ENCODE measurements around the gene PHGDH.
"Not testable (repeated sequence)": the region's sequence is repeated elsewhere in the genome, so short reads cannot be mapped to it uniquely, and the experiment has no call there.

Gene PHGDH

GRCh38 chr1:119686661-119687060 is 25.1 kb upstream of the PHGDH start:
- Histone ChIP-seq H3K9me3 (ENCODE audit: low read depth, low read length) (no peaks in the 10 kb centered on the region), H3K4me3 (no peak overlapping the region), H3K36me3 (ENCODE audit: insufficient read depth, low read length) (no peaks in the 10 kb centered on the region), H3K9ac (ENCODE audit: insufficient read length) (no peak overlapping the region), H3K27ac (no peak overlapping the region)
- no peak for DNase-seq (ENCODE audit: low read depth, low spot score)
- no peak for TF ChIP-seq EZH2 (IDR thresholded peaks at IDR 0.05)
- TF ChIP-seq POLR2AphosphoS5 (IDR thresholded peaks at IDR 0.05; ENCODE audit: borderline replicate concordance, low read depth, low read length), result no peak
- no peak for TF ChIP-seq FOXP2 (optimal IDR thresholded peaks at IDR 0.05; ENCODE audit: control extremely low read depth, extremely low read length, insufficient read depth)

DNA sequence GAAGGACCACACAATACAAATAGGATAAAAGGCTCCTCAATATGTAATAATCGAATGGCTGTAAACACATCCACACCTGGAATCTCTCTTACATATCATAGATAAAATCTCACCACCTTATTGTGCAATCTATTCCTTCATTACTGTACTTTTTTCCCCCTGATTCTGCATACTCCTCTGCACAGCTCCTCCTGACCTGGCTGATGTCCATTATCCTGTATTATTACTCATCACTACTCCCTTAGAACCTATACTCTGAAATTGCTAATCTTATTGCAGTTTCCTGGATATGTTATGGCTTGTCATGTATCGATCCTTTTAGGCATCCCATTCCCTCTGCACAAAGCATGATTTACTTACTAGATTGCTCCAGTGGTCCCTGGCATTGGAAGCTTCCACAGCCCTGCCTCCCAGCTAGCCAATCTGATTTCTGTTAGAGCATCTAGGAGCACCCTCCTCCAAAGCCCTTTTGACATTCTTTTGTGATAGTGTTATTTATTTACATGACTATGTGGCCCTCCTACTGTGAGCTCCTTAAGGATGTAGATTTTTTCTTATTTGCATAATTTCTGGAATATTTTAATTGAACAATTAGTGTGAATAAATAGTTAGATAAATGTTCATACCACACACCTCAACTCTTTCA is 24.2 kb upstream of the PHGDH start:
- no peaks in the 10 kb centered on the region for H3K36me3 ChIP-seq (ENCODE audit: insufficient read depth, low read length)
- TF ChIP-seq FOXP2 (optimal IDR thresholded peaks at IDR 0.05; ENCODE audit: control extremely low read depth, extremely low read length, insufficient read depth) (no peak), EZH2 (IDR thresholded peaks at IDR 0.05) (no peak), POLR2AphosphoS5 (IDR thresholded peaks at IDR 0.05; ENCODE audit: borderline replicate concordance, low read depth, low read length) (no peak)
- no peak overlapping the region for H3K4me3 ChIP-seq

DNA sequence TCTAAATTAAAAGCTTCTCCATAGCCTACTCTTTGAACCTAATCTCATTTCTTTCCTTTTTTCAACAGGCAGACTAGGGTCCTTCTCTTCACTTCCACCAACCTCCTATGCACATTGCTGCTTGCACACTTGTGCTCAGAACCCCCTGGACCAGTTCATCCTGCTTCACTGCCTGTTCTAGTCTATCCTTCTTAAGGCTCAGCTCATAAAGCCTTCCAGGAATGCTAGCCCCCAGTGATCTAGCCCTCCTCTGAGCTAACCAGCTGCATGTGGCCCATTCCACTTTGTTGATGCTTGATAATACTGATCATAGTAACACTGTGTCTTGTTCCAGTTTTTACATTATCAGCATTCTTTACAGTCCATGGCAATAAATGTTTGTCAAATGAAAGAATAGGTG is 22.9 kb upstream of the PHGDH start:
- Histone ChIP-seq H3K9me3 (ENCODE audit: low read depth, low read length) (no peaks in the 10 kb centered on the region), H3K36me3 (ENCODE audit: insufficient read depth, low read length) (no peaks in the 10 kb centered on the region), H3K9ac (ENCODE audit: insufficient read length) (no peak overlapping the region), H3K27ac (no peak overlapping the region), H3K4me3 (no peak overlapping the region)
- TF ChIP-seq POLR2AphosphoS5 (IDR thresholded peaks at IDR 0.05; ENCODE audit: borderline replicate concordance, low read depth, low read length) (no peak), FOXP2 (optimal IDR thresholded peaks at IDR 0.05; ENCODE audit: control extremely low read depth, extremely low read length, insufficient read depth) (no peak), EZH2 (IDR thresholded peaks at IDR 0.05) (no peak)
- DNase-seq (ENCODE audit: low read depth, low spot score), result no peak

More for the DNA sequence above, 24.2 kb upstream of the PHGDH start:
- no peaks in the 10 kb centered on the region for H3K9me3 ChIP-seq (ENCODE audit: low read depth, low read length)
- DNase-seq (ENCODE audit: low read depth, low spot score), result no peak
- H3K27ac ChIP-seq, result no peak overlapping the region
- no peak overlapping the region for H3K9ac ChIP-seq (ENCODE audit: insufficient read length)

DNA sequence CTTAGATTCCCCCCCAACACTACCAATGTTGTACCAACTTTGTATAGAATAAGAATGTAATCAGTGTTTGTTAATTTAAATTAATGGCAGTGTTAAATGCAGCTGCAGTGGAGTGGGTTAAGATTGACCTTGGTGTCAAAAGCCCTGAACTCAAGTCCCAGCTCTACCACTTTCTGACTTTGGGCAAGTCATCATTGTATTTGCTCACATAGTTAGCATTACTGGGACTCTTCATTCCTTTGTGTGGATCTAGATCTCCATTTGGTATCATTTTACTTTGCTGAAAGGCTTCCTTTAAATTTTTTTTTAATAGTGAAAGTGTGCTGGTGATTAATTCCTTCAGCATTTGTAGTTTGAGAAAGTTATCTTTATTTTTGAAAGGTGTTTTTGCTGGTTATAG is 22.2 kb upstream of the PHGDH start:
- no peaks in the 10 kb centered on the region for H3K36me3 ChIP-seq (ENCODE audit: insufficient read depth, low read length)
- H3K4me3 ChIP-seq, result no peak overlapping the region
- no peaks in the 10 kb centered on the region for H3K9me3 ChIP-seq (ENCODE audit: low read depth, low read length)
- no peak for TF ChIP-seq POLR2AphosphoS5 (IDR thresholded peaks at IDR 0.05; ENCODE audit: borderline replicate concordance, low read depth, low read length)
- no peak for TF ChIP-seq EZH2 (IDR thresholded peaks at IDR 0.05)
- no peak for TF ChIP-seq FOXP2 (optimal IDR thresholded peaks at IDR 0.05; ENCODE audit: control extremely low read depth, extremely low read length, insufficient read depth)
- H3K27ac ChIP-seq, result no peak overlapping the region
- H3K9ac ChIP-seq (ENCODE audit: insufficient read length), result no peak overlapping the region
- DNase-seq (ENCODE audit: low read depth, low spot score), result no peak

DNA sequence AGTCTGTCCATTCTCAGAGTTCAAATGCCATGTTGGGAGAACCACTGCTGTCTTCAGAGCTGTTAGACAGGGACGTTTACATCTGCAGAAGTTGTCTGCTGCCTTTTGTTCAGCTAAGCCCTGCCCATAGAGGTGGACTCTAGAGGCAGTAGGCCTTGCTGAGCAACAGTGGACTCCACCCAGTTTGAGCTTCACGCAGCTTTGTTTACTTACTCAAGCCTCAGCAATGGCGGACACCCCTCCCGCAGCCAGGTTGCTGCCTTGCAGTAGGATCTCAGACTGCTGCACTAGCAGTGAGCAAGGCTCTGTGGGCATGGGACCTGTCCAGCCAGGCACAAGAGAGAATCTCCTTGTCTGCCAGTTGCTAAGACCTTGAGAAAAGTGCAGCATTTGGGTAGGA is 14.9 kb upstream of the PHGDH start:
- not testable (repeated sequence) for H3K9ac ChIP-seq (ENCODE audit: insufficient read length); DNase-seq (ENCODE audit: low read depth, low spot score); H3K27ac ChIP-seq; H3K9me3 ChIP-seq (ENCODE audit: low read depth, low read length); H3K36me3 ChIP-seq (ENCODE audit: insufficient read depth, low read length); H3K4me3 ChIP-seq

- H3K36me3 ChIP-seq (ENCODE audit: insufficient read depth, low read length), result no peaks in the 10 kb centered on the region
- DNase-seq (ENCODE audit: low read depth, low spot score), result no peak
- no peak overlapping the region for H3K9ac ChIP-seq (ENCODE audit: insufficient read length)
- H3K27ac ChIP-seq, result no peak overlapping the region
- no peak overlapping the region for H3K4me3 ChIP-seq
- TF ChIP-seq EZH2 (IDR thresholded peaks at IDR 0.05), result no peak
- no peak for TF ChIP-seq FOXP2 (optimal IDR thresholded peaks at IDR 0.05; ENCODE audit: control extremely low read depth, extremely low read length, insufficient read depth)
- TF ChIP-seq POLR2AphosphoS5 (IDR thresholded peaks at IDR 0.05; ENCODE audit: borderline replicate concordance, low read depth, low read length), result no peak
- no peaks in the 10 kb centered on the region for H3K9me3 ChIP-seq (ENCODE audit: low read depth, low read length)
Observed at GRCh38 chr1:119697598-119697997, 14.1 kb upstream of the PHGDH start.

DNA sequence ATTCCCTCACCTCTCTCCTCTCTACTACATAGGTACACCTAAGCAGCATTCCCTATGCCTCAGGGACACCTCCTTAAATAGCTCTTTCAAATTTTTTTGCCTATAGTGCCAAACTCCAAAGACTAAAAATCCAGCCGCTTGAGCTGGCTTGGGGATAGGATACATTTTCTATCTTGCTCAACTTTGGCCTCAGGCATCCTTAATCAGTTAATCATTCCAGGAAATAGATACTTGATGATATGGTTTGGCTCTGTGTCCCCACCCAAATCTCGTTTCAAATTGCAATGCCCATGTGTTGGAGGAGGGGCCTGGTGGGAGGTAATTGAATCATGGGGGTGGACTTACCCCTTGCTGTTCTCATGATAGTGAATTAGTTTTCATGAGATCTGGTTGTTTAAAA is 11.4 kb upstream of the PHGDH start:
- Histone ChIP-seq H3K9ac (ENCODE audit: insufficient read length) (no peak overlapping the region), H3K4me3 (no peak overlapping the region), H3K27ac (no peak overlapping the region), H3K36me3 (ENCODE audit: insufficient read depth, low read length) (no peaks in the 10 kb centered on the region), H3K9me3 (ENCODE audit: low read depth, low read length) (no peaks in the 10 kb centered on the region)
- DNase-seq (ENCODE audit: low read depth, low spot score), result no peak
- TF ChIP-seq EZH2 (IDR thresholded peaks at IDR 0.05), result no peak
- no peak for TF ChIP-seq POLR2AphosphoS5 (IDR thresholded peaks at IDR 0.05; ENCODE audit: borderline replicate concordance, low read depth, low read length)
- no peak for TF ChIP-seq FOXP2 (optimal IDR thresholded peaks at IDR 0.05; ENCODE audit: control extremely low read depth, extremely low read length, insufficient read depth)

GRCh38 chr1:119701659-119702058 is 10.1 kb upstream of the PHGDH start:
- Histone ChIP-seq H3K27ac (no peak overlapping the region), H3K9me3 (ENCODE audit: low read depth, low read length) (no peaks in the 10 kb centered on the region), H3K4me3 (no peak overlapping the region), H3K36me3 (ENCODE audit: insufficient read depth, low read length) (no peaks in the 10 kb centered on the region), H3K9ac (ENCODE audit: insufficient read length) (no peak overlapping the region)
- TF ChIP-seq FOXP2 (optimal IDR thresholded peaks at IDR 0.05; ENCODE audit: control extremely low read depth, extremely low read length, insufficient read depth) (no peak), POLR2AphosphoS5 (IDR thresholded peaks at IDR 0.05; ENCODE audit: borderline replicate concordance, low read depth, low read length) (no peak), EZH2 (IDR thresholded peaks at IDR 0.05) (no peak)
- no peak for DNase-seq (ENCODE audit: low read depth, low spot score)

GRCh38 chr1:119702384-119702783 is 9.3 kb upstream of the PHGDH start:
- Histone ChIP-seq H3K27ac (no peak overlapping the region), H3K9me3 (ENCODE audit: low read depth, low read length) (no peaks in the 10 kb centered on the region), H3K4me3 (no peak overlapping the region), H3K9ac (ENCODE audit: insufficient read length) (no peak overlapping the region), H3K36me3 (ENCODE audit: insufficient read depth, low read length) (no peaks in the 10 kb centered on the region)
- TF ChIP-seq EZH2 (IDR thresholded peaks at IDR 0.05) (no peak), POLR2AphosphoS5 (IDR thresholded peaks at IDR 0.05; ENCODE audit: borderline replicate concordance, low read depth, low read length) (no peak), FOXP2 (optimal IDR thresholded peaks at IDR 0.05; ENCODE audit: control extremely low read depth, extremely low read length, insufficient read depth) (no peak)
- DNase-seq (ENCODE audit: low read depth, low spot score), result no peak
